HG02571 (cell line): ENCODE results near the gene NFATC4.
A peak's percentile ranks its signal among the peaks of the same experiment; 100 is the strongest.
"Not testable (repeated sequence)": the region's sequence is repeated elsewhere in the genome, so short reads cannot be mapped to it uniquely, and the experiment has no call there.

Experiments used
- ATAC-seq: cut with Tn5 transposase; IDR thresholded peaks from one replicate; pipeline ENCODE4 v1.9.1; 2021; ENCODE audit warnings: mild to moderate bottlenecking, moderate library complexity; ENCODE audit not compliant: unreplicated experiment

Gene NFATC4

GRCh38 chr14:24366721-24367513 is 1.1 kb upstream of the NFATC4 start:
- peak; percentile 57 for ATAC-seq

GRCh38 chr14:24368212-24368561 is 203 bp downstream of the NFATC4 start:
- no peak for ATAC-seq

GRCh38 chr14:24368562-24369252 is 723 bp downstream of the NFATC4 start:
- ATAC-seq: no peak

GRCh38 chr14:24369463-24369862 is 1.5 kb downstream of the NFATC4 start:
- no peak for ATAC-seq

GRCh38 chr14:24369907-24370687 is 2.1 kb downstream of the NFATC4 start:
- no peak for ATAC-seq

GRCh38 chr14:24370748-24371147 is 2.8 kb downstream of the NFATC4 start:
- ATAC-seq: no peak

- not testable (repeated sequence) for ATAC-seq
Measured at GRCh38 chr14:24371605-24372004, 3.6 kb downstream of the NFATC4 start.

- no peak for ATAC-seq
Measured at GRCh38 chr14:24372701-24373416, 4.9 kb downstream of the NFATC4 start.

GRCh38 chr14:24376448-24377070 is 8.6 kb downstream of the NFATC4 start:
- ATAC-seq: no peak

GRCh38 chr14:24377126-24377525 is 9.1 kb downstream of the NFATC4 start:
- no peak for ATAC-seq

GRCh38 chr14:24377657-24378056 is 9.7 kb downstream of the NFATC4 start:
- ATAC-seq: no peak

GRCh38 chr14:24378327-24378726 is 10.3 kb downstream of the NFATC4 start:
- ATAC-seq: no peak

GRCh38 chr14:24378981-24379906 is 11.3 kb downstream of the NFATC4 start:
- no peak for ATAC-seq

- no peak for ATAC-seq
Measured at GRCh38 chr14:24379907-24380730, 12.1 kb downstream of the NFATC4 start.

- no peak for ATAC-seq
Measured at GRCh38 chr14:24381363-24382063, 13.5 kb downstream of the NFATC4 start.

GRCh38 chr14:24382064-24382371 is 14.0 kb downstream of the NFATC4 start:
- ATAC-seq: no peak

GRCh38 chr14:24384169-24384568 is 16.2 kb downstream of the NFATC4 start:
- no peak for ATAC-seq

- no peak for ATAC-seq
Measured at GRCh38 chr14:24385524-24385923, 17.5 kb downstream of the NFATC4 start.
